Suprapubic skin (tissue), 4 donors: ENCODE results near the gene RSAD2. TPM values are rescaled to one million over a fixed set of nuclear protein-coding genes. Genes with fewer than 3 reads are reported as not detected.

Experiments used
- DNase-seq, 2 donors: peaks; one replicate each; pipeline ENCODE4 v3.0.0-alpha.2; 2019; ENCODE audit warnings: low spot score in 2 of 2
- H3K27ac ChIP-seq: fragments of 200-600 bp; sonication (generic); one replicate; pipeline ENCODE4 v1.5.1; 2019
- H3K27me3 ChIP-seq: fragments of 200-600 bp; sonication (generic); one replicate; pipeline ENCODE4 v1.5.1; 2019
- H3K36me3 ChIP-seq: fragments of 200-600 bp; sonication (generic); one replicate; pipeline ENCODE4 v1.5.1; 2019
- H3K4me1 ChIP-seq: fragments of 200-600 bp; sonication (generic); one replicate; pipeline ENCODE4 v1.5.1; 2019
- H3K4me3 ChIP-seq: fragments of 200-600 bp; sonication (generic); one replicate; pipeline ENCODE4 v1.5.1; 2019; ENCODE audit warnings: mild to moderate bottlenecking
- H3K9me3 ChIP-seq: fragments of 200-600 bp; sonication (generic); one replicate; pipeline ENCODE4 v1.5.1; 2019
- EP300 ChIP-seq: sonication (generic); formaldehyde crosslinking; IDR thresholded peaks from one replicate; pipeline ENCODE4 v1.6.1; 2017; ENCODE audit warnings: antibody characterized with exemption
- POLR2A ChIP-seq, 2 donors: fragments of 450-650 bp; IDR thresholded peaks; one replicate each; pipeline ENCODE4 v1.6.1; 2017; ENCODE audit warnings: antibody characterized with exemption in 2 of 2, mild to moderate bottlenecking in 2 of 2, moderate library complexity in 2 of 2
- POLR2AphosphoS5 ChIP-seq, 3 donors: sonication (generic); formaldehyde crosslinking; IDR thresholded peaks; one replicate each; pipeline ENCODE4 v1.6.1; 2017; ENCODE audit warnings: antibody characterized with exemption in 3 of 3
- WGBS: methylation state at CpG from one replicate; pipeline ENCODE4 v1.1.5; 2018; 5-methylcytosine and 5-hydroxymethylcytosine counted together
- total RNA-seq, 4 donors: library from RNA; depleted of rRNA; stranded (reverse); fragments of >200 nt; gene quantifications; one replicate each; pipeline ENCODE4 v1.1.0, GENCODE V29; 2016
- TF ChIP-seq, protein P1 (sequence below), 2 donors: fragments of 200-600 bp in 1 of 2; fragments of 450-650 bp in 1 of 2; sonication (generic) in 1 of 2; IDR thresholded peaks; one replicate each; pipeline ENCODE4 v1.5.1; 2016 to 2019; ENCODE audit warnings: antibody characterized with exemption in 2 of 2, mild to moderate bottlenecking in 1 of 2, moderate library complexity in 1 of 2

RSAD2 gene
- total RNA-seq, 4 donors from 2014 or later = 0.24 to 1.5 TPM; not detected in 2

DNA sequence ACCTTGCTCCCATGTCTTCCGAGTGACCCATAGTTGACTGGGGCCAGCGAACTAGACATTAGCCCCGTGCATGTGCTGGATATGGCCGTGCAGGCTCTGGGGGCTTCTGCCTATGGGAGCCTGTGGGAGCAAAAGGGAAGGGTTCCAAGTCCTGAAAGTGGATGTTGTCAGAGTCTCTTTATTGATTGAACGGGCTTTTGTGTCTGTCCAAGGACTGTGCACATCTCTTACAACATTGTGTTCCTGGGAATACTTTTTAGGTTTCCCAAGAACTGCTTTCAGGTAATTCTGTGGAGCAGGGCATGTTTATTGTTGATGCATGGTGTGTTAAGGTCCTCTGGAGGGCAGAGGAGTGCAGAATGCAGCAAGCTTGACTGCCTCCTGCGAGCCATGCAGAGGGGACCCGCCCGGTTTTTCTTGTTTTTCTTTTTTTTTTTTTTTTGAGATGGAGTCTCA is 44.7 kb downstream of the RSAD2 start:
- 53% methylated on average over 5 of the region's 8 CpGs for WGBS
- TF ChIP-seq POLR2A (IDR thresholded peaks at IDR 0.05) (no peak), POLR2AphosphoS5 (IDR thresholded peaks at IDR 0.05) (no peak), EP300 (no peak)
- TF ChIP-seq, protein P1, sequence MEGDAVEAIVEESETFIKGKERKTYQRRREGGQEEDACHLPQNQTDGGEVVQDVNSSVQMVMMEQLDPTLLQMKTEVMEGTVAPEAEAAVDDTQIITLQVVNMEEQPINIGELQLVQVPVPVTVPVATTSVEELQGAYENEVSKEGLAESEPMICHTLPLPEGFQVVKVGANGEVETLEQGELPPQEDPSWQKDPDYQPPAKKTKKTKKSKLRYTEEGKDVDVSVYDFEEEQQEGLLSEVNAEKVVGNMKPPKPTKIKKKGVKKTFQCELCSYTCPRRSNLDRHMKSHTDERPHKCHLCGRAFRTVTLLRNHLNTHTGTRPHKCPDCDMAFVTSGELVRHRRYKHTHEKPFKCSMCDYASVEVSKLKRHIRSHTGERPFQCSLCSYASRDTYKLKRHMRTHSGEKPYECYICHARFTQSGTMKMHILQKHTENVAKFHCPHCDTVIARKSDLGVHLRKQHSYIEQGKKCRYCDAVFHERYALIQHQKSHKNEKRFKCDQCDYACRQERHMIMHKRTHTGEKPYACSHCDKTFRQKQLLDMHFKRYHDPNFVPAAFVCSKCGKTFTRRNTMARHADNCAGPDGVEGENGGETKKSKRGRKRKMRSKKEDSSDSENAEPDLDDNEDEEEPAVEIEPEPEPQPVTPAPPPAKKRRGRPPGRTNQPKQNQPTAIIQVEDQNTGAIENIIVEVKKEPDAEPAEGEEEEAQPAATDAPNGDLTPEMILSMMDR (IDR thresholded peaks at IDR 0.05) = no peak
- no peak overlapping the region for H3K4me3 ChIP-seq
- H3K36me3 ChIP-seq = no peaks in the 10 kb centered on the region
- DNase-seq = no peak
- no peak overlapping the region for H3K27ac ChIP-seq
- peaks cover 33% of the 10 kb centered on the region for H3K4me1 ChIP-seq
- no peaks in the 10 kb centered on the region for H3K9me3 ChIP-seq
- H3K27me3 ChIP-seq = no peaks in the 10 kb centered on the region

DNA sequence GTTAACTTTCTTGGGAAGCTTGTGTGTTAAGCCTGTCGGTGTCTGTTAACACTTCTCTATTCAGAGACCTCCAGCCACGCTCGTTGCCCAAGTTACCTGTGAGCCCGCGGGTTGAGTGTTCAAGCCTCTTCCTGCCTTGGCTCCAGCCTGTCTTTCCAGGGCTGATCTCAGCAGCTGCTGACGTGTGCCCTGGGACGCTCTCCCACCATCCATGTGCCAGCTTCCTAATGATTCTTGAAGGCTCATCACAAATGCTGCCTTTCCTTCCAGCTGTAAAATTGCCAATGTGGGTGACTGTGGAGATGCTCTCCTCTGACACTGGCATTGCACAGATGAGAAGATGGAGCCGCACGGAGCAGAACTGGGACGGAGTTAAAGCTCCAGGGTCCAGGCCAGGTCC is 45.7 kb downstream of the RSAD2 start:
- peaks cover 28% of the 10 kb centered on the region for H3K4me1 ChIP-seq
- 52% methylated on average over 10 of the region's 10 CpGs for WGBS
- peak in 1 of 2 donors; percentile 57 for DNase-seq
- no peak overlapping the region for H3K4me3 ChIP-seq
- H3K27ac ChIP-seq = no peak overlapping the region
- no peaks in the 10 kb centered on the region for H3K9me3 ChIP-seq
- H3K36me3 ChIP-seq = no peaks in the 10 kb centered on the region
- TF ChIP-seq EP300 = no peak
- no peak for TF ChIP-seq POLR2A (IDR thresholded peaks at IDR 0.05)
- no peak for TF ChIP-seq POLR2AphosphoS5 (IDR thresholded peaks at IDR 0.05)
- TF ChIP-seq, protein P1 (IDR thresholded peaks at IDR 0.05) = no peak
- H3K27me3 ChIP-seq = no peaks in the 10 kb centered on the region

DNA sequence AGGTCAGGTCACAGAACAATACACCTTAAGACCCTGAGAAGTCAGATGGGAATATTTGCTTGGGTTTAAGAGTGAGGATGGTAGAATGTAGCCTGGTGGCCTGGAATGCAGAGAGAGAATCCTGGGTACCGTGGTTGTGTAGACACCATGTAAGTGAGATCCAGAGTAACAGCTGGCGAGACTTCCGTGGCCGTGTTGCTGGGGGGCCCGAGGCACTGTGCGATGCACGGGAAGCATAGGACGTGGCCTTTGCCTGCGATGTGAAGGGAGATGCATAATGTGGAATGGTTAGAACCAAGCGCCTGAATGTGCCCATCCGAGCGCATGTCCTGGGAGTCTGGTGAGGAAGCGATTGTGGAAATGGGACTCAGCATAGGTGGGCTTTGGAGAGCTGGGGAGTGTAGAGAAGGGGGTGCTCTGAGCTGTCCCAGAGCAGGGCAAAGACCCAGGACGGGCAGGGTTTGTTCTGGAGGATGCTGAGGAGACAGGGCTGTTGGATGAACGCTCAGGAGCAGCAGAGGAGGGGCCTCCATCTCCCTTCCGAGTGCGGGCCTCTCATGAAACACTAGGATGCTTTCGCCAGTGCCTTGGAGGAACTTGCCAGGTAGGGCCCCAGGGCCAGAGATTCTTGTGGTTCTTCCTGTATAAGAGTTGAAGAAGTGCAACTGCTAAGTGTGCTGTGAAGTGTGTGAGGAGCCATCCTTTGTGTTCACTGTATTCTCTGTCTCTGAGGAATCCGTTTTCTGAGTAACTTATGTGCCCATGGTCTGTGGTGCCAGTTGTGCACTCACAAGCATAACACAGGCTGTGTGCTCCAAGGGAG is 46.7 kb downstream of the RSAD2 start:
- 94% methylated on average over 19 of the region's 19 CpGs for WGBS
- peak in 1 of 2 donors; percentile 57 for DNase-seq
- no peaks in the 10 kb centered on the region for H3K27me3 ChIP-seq
- H3K4me1 ChIP-seq = peaks cover 25% of the 10 kb centered on the region
- no peak overlapping the region for H3K4me3 ChIP-seq
- H3K27ac ChIP-seq = no peak overlapping the region
- TF ChIP-seq POLR2AphosphoS5 (IDR thresholded peaks at IDR 0.05) (no peak), POLR2A (IDR thresholded peaks at IDR 0.05) (no peak), EP300 (no peak)
- TF ChIP-seq, protein P1 (IDR thresholded peaks at IDR 0.05) = no peak
- H3K9me3 ChIP-seq = no peaks in the 10 kb centered on the region
- no peaks in the 10 kb centered on the region for H3K36me3 ChIP-seq

DNA sequence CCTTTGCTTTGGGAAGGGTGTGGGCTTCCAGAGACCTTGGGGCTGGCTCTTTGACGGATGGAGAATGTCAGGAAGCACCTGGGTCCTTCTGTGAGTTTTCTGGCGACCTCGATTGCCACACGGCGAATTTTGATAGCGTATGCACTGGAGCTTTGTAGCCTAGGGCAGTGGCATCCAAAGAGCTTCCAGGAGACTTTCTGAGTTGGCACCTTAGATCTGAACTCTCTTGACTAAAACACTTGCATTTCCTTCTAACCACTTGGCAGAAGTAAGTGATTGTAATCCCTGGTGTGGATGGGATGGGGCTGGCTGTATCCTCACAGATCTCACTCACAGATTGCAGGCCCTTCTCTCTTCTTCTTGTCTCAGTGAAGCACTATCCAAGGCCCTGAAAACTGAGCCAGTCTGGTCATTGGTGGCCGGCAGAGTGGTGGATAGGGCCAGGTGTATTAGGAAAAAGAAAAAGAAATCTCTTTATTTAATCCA is 47.4 kb downstream of the RSAD2 start:
- TF ChIP-seq POLR2A (IDR thresholded peaks at IDR 0.05) (no peak), POLR2AphosphoS5 (IDR thresholded peaks at IDR 0.05) (no peak)
- Histone ChIP-seq H3K4me1 (peaks cover 25% of the 10 kb centered on the region), H3K4me3 (no peak overlapping the region), H3K27me3 (no peaks in the 10 kb centered on the region), H3K27ac (no peak overlapping the region), H3K36me3 (no peaks in the 10 kb centered on the region), H3K9me3 (no peaks in the 10 kb centered on the region)
- WGBS = 75% methylated on average over 7 of the region's 7 CpGs
- peak in 1 of 2 donors; percentile 50 for DNase-seq

DNA sequence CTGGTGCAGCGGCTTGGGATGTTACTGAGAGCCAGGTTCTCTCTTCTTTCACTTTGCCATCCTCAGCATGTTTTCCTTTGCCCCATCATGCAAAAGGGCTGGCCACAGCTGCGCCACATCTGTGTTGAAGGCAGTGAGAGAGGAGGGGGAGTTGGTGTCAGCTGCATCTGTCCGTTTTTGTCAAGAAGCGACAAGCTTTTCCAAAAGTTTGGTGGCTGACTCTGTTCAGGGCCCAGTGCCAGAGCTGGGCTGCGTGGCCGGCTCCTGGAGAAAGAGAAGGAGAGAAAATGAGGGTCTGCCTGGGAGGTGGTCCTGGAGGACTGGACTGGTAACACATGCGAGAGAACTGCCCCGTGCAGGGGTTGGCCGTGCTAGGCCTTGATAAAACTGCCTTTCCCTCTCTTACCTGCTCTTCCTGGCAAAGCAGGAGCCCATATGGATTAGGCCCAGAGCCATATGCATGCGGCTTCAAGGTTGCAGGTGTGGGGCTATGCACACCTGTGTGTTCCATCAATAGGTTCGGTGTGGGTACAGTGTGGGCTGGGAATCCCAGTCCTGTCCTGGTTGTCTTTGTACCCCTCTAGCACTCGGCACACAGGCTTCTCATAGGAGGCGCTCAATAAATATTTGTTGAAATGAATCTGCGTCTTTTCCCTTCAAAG is 48.6 kb downstream of the RSAD2 start:
- H3K36me3 ChIP-seq = no peaks in the 10 kb centered on the region
- no peaks in the 10 kb centered on the region for H3K27me3 ChIP-seq
- no peak for TF ChIP-seq EP300
- H3K4me3 ChIP-seq = no peak overlapping the region
- H3K9me3 ChIP-seq = no peaks in the 10 kb centered on the region
- peak in 1 of 2 donors; percentile 73 for DNase-seq
- H3K4me1 ChIP-seq = peaks cover 22% of the 10 kb centered on the region
- no peak overlapping the region for H3K27ac ChIP-seq
- 90% methylated on average over 11 of the region's 14 CpGs for WGBS

DNA sequence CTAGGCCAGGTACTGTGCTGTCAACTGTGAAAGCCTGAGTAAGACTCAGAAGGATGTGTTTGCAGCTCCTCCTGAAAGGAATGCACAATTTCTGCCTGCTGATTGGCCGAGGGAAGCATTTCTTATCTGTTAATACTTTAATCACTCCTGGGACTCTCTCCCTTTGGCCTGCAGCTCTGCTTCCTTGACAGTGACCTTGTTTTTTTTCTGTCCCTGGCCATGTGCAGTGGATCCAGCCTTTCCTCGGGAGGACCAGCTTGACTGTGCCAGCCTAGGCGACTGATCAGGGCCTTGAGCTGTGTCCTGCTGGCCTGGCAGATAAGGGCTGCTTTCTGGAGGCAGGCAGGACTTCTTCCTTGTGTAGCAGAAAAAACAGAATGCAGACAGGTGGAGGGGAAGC is 49.6 kb downstream of the RSAD2 start:
- no peak for TF ChIP-seq POLR2AphosphoS5 (IDR thresholded peaks at IDR 0.05)
- H3K27ac ChIP-seq = no peak overlapping the region
- H3K27me3 ChIP-seq = no peaks in the 10 kb centered on the region
- H3K9me3 ChIP-seq = no peaks in the 10 kb centered on the region
- peaks cover 16% of the 10 kb centered on the region for H3K4me1 ChIP-seq
- WGBS = 52% methylated on average over 3 of the region's 3 CpGs
- no peaks in the 10 kb centered on the region for H3K36me3 ChIP-seq
- H3K4me3 ChIP-seq = no peak overlapping the region
- DNase-seq = peak in 1 of 2 donors; percentile 62
